ENCODE results near the gene NFKBIA.
A peak's percentile ranks its signal among the peaks of the same experiment; 100 is the strongest.
"Not testable (repeated sequence)": the region's sequence is repeated elsewhere in the genome, so short reads cannot be mapped to it uniquely, and the experiment has no call there.

NFKBIA gene, protein sequence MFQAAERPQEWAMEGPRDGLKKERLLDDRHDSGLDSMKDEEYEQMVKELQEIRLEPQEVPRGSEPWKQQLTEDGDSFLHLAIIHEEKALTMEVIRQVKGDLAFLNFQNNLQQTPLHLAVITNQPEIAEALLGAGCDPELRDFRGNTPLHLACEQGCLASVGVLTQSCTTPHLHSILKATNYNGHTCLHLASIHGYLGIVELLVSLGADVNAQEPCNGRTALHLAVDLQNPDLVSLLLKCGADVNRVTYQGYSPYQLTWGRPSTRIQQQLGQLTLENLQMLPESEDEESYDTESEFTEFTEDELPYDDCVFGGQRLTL

DNA sequence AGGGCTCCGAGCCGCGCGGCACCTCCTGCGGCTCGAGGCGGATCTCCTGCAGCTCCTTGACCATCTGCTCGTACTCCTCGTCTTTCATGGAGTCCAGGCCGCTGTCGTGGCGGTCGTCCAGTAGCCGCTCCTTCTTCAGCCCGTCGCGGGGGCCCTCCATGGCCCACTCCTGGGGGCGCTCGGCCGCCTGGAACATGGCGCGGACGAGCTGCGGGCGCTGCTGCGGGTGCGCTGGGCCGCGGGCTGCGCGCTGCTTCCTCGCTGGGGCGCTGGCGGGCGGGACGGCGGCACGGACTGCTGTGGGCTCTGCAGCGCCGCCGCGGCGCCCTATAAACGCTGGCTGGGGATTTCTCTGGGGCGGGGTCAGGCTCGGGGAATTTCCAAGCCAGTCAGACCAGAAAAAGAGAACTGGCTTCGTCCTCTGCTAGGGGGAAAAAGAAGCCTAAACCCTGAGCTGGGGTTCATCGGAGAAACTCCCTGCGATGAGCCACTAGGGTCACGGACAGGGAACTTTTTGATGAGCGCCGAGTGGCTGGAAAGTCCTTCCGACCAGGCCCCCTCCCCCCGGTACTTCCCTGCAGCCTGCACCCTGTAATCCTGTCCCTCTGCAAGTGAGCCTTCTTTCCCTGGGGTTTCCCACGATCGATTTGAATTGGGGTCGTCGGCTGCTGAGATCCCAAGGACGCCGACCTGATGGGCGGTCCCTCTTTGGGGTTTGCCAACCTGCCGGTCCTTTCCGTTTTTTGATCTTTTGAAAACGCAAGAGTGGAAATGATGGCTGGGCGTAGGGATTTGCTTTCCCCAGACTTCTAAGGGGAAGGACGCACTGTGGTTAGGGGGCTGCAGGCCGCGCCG is at the start of gene NFKBIA:
Gene NFKBIA, minus strand, starts transcription at position 301 of the 855 bp plus-strand sequence. Its CDS starts 105 bp downstream, at position 196.
- DNase-seq (ENCODE audit: low spot score): peak; percentile 83

DNA sequence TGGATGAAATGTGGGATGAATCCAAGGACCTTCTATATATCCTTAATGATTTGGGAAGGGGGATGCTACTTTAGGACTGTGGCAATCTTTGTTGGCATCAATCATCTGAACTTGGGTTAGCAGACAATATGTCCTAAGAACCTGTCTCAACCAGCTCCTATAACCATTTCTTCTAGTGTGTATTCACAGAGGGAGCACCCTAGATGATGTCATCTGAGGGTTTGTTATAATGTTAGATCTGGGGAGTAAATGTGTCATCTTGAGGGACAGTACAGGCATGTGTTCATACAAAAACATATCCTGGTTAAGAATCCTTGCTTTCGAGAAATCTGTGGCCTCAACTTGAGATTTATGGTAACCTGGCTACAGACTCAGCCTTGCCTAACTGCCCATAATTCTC is 41.9 kb upstream of the NFKBIA start:
- no peak for DNase-seq (ENCODE audit: low spot score)

DNA sequence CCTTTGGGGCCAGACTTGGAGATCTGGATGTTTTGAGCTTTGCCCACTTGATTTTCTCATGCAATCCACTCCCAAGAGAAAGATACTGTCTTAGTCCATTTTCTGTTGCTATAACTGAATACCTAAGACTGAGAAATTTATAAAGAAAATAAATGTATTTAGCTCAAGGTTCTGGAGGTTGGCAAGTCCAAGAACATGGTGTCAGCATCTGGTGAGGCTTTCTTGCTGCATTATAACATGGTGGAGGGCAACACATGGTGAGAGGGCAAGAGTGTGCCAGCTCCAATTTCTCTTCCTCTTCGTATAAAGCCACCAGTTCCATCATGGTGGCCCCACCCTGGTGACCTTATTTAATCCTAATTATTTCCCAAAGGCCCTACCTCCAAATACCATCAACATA is 39.6 kb upstream of the NFKBIA start:
- DNase-seq (ENCODE audit: low spot score): no peak

DNA sequence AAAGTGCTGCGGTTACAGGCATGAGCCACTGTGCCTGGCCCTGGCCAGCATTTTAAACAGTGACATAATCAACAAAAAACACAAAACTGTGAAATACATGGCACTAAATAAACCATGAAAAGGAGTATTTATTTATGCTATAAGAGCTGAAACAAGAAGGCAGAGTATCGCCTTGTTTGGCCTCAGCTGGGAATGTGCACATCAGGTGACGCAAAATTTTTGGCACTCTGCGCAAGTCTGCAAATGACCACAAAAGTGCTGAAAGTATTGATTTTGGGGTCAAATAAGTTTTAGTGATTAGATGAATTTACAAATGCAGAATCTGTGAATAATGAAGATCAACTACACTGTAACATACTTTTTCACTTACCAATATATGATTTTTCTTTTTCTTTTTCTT is 36.6 kb upstream of the NFKBIA start:
- DNase-seq (ENCODE audit: low spot score): no peak

DNA sequence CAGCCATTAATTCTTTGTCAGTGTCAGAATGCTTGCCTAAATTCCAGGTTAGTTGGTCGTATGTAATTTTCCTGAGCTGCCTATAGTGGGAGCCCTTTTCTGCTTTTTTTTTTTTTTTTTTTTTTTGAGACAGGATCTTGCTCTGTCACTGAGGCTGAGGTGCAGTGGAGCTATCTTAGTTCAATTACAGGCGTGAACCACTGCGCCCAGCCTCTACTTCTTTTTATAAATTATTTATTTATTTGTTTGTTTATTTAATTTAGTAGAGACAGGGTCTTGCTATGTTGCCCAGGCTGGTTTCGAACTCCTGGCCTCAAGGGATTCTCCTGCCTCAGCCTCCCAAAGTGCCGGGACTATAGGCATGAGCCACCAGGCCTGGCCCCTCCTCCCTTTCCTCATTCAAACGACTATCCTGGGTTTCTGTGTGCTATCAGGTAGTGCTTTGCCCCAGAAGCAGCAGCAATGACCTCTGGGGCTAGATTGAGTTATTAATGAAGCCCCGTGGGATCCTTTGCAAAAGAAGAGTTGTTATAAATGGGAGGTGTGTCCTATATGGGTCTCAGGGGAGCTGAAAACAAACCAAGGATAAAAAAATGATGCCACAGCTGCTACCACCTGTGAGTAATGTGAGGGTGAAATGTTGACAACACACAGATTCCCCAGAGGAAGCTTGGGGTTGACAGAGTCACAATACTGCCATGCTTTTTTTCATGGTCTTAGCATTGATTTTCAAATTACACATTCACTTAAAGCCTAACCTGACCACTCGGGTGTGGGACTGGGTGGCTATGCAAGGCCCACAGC is 34.6 kb upstream of the NFKBIA start:
- peak; percentile 5 for DNase-seq (ENCODE audit: low spot score)

DNA sequence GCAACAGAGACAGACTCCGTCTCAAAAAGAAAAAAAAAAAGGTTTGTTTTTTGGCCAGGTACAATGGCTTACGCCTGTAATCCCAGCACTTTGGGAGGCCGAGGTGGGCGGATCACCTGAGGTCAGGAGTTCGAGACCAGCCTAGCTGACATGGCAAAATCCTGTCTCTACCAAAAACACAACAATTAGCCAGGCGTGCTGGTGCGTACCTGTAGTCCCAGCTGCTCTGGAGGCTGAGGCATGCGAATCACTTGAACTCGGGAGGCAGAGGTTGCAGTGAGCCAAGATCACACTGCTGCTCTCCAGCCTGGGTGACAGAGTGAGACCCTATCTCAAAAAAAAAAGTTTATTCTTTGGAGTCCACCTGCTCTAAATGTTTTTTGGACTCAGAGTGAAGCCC is 33.9 kb upstream of the NFKBIA start:
- not testable (repeated sequence) for DNase-seq (ENCODE audit: low spot score)

DNA sequence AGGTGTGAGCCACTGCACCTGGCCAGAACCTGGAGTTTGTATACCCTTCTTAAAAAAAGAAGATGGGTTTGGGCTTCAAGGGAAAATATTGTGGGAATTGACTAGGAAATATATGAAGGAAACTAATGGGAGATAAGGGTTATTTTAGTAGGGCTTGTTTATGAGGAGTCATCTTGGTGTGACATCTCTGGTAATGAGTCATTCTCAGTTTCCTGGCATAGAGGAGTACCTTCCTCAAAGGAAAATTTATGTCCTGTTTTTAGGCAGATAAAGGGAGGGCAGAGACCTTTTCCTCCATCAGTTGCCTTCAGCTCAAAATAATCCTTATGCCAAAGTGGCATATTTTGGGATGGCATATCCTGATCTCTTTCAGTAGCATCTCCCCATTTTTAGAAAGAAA is 30.6 kb upstream of the NFKBIA start:
- no peak for DNase-seq (ENCODE audit: low spot score)

DNA sequence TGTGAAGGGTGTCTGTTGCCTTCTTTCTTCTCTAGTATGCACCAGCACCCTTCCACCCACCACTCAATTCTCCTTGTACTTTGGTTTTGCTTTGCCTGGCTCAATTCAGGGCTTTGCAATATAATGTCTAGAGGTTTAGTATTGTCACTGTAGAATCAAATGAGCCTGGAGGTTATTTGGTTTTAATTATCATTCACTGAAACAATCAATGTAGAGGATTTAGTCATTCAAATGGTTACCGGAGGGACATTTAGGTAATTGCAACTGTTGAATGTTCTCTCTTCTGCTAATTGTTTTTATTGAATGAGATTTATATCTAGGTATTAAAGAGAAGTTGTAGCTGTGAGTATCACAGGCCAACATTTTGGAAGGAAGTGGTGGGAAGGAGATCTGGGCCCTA is 29.3 kb upstream of the NFKBIA start:
- no peak for DNase-seq (ENCODE audit: low spot score)

DNA sequence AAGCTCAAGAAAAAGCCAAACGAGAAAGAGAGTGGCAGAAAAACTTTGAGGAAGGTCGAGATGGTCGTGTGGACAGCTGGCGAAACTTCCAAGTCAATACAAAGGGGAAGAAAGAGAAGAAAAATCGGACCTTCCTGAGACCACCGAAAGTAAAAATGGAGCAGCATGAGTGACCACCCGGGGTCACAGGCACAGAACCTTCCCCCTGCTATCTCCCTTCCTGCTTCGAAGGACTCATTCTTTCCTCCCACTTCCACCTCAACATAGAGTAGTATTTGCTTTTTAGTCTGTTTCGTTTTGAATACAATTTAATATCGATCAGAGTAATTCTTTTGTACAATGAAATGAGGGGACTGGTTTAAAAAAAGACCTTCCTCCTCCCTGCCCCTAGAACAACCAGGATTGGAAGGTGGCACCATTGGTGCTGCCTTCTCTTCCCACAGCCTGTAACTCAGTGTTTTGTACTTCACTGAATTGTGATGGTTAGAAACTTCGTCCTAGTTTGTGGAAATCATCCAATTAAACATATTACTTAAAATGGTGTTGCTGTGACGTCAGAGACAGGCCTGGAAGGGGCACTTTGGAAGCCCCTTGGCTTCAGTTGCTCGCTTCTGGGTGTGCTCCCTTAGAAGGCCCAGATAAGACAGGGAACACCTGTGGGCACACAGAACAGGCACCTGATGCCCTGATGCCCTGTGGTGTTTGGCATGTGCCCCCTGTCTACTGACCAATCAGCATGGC is 26.1 kb upstream of the NFKBIA start:
- no peak for DNase-seq (ENCODE audit: low spot score)

DNA sequence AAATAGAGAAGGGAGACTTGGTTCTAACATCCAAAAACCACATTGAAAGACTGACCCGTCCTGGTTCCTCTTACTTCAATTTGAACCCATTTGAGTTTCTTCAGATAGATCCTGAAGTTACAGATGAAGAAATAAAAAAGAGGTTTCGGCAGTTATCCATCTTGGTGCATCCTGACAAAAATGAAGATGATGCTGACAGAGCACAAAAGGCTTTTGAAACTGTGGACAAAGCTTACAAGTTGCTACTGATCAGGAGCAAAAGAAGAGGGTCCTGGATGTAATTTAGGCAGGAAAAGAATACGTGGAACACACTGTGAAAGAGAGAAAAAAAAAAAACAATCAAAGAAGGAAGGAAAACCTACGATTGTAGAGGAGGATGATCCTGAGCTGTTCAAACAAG is 25.4 kb upstream of the NFKBIA start:
- DNase-seq (ENCODE audit: low spot score): no peak

DNA sequence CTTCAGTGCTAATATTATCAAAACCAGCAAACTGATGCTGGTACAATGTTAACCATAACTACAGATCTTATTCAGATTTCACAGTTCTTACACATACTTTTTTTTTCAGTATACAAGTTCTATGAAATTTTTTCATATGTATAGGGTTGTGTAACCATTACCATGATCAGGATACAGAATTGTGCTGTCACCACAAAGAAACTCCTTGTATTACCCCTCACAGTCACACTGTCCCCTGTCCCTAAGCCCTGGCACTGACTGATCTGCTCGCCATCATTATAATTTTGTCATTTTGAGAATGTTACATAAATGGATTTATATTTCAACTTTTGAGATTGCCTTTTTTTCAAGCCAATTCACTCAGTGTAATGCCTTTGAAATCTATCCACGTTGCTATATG is 21.3 kb upstream of the NFKBIA start:
- DNase-seq (ENCODE audit: low spot score): no peak

DNA sequence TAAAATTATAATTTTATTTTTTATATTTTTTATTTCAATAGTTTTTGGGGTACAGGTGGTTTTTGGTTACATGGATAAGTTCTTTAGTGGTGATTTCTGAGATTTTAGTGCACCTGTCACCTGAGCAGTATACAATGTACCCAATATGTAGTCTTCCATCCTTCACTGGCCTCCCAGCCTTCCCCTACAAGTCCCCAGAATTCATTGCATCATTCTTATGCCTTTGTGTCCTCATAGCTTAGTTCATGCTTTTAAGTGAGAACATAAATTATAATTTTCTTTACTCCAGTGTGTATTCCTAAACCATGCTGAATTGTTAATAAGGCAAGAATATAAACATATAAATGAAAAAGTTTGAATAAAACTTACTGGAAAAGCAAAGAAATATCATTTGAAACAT is 19.1 kb upstream of the NFKBIA start:
- DNase-seq (ENCODE audit: low spot score): no peak

DNA sequence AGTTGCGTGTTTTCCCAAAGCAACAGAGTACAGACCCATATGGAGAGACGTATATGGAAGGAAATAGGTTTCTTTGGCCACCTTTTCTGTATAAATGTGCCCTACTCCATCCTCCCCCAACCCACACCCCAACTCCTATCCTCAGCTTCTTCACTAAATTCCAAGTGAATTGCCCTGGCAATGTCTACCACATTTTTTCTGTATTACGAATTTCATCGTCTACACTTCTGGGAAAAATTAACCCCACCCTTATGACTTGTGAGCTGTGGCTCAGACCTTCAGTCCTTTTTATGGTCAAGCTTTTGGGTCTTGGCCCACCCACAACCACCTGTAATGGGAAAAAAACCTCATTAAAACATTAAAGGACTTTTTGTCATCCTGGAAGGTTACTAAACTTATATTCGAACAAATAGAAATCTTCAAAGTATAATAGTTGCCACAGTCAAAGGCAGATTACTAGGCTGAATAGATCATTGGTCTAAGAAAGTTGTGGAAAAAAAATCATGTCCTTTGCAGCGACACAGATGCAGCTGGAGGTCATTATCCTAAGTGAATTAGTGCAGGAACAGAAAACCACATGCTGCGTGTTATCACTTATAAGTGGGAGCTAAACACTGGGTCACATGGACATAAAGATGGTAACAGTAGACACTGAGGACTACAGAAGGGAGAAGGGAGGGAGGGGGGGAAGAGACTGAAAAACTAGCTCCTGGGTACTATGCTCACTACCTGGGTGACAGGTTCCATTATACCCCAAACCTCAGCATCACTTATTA is 15.7 kb upstream of the NFKBIA start:
- DNase-seq (ENCODE audit: low spot score): no peak

DNA sequence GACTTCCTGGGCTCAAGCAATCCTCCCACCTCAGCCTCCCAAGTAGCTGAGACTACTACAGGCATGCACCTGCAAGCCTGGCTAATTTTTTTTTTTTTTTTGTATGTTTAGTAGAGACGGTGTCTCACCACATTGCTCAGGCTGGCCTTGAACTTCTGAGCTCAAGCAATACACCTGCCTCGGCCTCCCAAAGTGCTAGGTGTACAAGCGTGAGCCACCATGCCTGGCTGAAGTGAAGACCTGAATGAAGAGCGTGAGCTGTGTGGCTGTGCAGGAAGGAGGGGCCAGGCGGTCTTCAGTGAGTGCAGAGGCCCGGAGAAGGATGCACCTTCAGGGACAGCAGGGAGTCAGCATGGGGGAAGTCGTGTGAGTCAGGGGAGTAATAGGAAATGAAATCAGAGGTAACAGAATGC is 14.9 kb upstream of the NFKBIA start:
- DNase-seq (ENCODE audit: low spot score): no peak

DNA sequence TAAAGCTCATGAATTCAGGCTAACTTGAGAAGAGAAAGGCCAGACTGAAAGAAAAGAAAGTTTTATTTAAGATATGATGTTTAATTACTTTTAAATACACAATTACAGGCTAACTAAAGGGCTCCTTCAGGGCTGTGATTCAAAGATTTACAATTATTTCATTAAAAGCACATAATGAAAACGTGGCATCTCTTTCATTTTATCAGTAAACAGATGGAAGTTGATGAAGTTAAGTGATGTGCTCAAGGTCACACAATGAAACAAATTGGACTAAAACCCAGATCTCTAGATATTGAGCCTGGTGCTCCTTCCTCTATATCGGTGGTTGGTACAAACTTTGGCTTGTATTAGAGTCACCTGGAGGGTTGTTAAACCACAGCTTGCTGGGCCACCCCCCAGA is 13.5 kb upstream of the NFKBIA start:
- no peak for DNase-seq (ENCODE audit: low spot score)

DNA sequence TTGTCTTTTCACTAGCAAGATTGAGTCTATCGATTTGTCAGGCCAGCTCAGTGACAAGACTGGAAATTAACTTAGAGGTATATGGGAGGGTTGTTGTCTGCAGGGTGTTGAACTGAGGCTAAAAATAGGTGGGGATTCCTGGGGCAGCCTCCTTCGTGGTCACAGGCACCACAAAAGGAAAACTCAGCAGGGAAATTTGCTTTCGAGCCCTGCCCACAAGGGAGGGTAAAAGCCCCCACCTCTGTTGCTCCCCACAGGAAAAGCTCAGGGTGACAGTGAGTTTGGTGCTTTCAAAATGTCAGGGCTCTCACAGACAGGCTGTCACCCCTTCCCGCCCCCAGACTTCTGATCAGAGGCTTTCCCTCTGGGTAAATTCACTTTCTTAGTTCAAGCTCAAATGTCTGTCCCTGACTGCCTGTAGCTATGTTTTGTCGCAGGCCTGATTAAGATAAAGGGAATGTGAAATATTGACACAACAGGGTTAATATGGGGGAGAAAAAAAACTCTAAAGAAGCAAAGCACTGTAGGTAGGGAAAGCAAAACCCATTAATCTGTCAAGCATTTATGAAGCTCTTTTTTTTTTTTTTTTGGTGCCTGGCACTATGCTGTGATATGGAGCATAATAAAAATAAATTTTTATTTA is 11.7 kb upstream of the NFKBIA start:
- no peak for DNase-seq (ENCODE audit: low spot score)

DNA sequence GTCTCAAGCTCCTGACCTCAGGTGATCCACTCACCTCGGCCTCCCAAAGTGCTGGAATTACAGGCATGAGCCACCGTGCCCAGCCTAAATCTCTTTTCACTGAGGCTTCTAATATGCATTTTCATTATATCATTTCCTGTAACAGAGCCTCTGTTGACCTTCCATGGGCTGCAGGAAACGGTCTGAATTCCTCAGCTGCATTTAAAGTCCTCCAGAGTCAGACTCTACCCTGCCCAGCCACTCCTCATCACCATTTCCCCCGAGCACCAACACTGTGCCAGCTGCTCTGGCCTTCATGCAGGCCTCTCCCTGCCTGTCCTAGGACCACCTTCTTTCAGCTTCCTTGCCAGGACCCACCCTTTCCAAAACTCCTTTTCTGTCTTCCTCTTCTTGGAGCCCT is 9.8 kb upstream of the NFKBIA start:
- DNase-seq (ENCODE audit: low spot score): no peak

DNA sequence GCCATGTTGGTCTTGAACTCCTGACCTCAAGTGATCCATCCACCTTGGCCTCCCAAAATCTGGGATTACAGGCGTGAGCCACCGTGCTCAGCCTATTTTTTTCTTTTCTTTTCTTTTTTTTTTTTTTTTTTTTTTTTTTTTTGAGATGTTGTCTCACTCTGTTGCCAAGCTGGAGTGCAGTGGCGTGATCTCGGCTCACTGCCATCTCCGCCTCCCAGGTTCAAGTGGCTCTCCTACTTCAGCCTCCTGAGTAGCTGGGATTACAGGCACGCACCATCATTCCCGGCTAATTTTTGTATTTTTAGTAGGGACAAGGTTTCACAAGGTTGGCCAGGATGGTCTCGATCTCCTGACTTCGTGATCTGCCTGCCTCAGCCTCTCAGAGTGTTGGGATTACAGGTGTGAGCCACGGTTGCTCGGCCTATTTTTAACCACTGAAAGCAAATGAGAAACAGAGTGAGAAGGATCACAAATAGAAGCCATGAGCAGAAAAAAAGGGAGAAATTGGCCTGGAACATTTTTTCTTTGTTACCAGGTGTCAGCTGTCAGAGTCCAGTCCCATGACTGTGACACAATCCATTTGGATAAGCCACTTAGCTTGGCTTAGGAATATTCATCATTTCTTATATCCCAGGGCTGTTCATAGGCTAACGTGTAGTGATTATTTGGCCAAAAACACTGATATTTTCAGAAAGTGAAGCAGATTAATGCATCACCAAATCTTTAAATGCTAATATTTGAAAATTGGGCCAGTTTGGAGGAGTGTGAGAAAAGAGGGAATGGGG is 7.9 kb upstream of the NFKBIA start:
- no peak for DNase-seq (ENCODE audit: low spot score)

DNA sequence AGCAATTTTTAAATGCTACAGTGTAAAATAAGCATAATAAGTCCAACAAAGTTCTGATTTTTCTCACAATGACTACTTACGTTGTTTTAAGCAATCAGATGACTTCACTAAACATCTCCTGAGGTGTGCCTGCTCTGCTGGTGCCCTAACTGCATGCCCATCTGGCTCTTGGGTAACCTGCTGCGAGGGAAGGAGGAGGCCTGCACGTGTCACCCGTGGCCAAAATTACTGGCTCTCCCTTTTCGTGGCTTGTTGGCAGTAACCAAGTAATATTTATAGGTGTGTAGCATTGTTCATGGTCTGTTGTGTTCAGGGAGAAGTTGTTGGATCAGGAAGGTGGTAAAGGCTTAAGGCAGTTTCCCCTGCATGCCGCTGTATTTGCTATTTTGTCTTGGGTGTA is 6.3 kb upstream of the NFKBIA start:
- peak; percentile 53 for DNase-seq (ENCODE audit: low spot score)

DNA sequence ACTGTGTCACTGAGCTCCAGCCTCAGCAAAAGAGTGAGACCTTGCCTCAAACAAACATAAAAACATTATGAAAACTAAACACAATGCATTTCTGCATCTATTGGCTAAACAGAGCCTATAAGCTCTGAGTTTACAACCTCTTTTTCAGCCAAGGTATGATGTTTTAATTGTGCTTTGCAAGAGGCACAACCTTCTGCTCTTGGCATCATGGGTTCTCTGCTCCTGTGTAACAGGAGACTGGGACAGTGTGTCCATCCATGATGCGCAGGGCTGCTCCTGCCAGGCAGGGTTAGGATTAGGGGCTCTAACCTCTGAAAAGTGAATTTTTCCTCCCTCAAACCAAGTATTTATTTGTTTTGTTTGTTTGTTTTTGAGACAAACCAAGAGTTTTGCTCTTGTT is 5.0 kb upstream of the NFKBIA start:
- no peak for DNase-seq (ENCODE audit: low spot score)

All from cerebellar cortex (tissue), 1 donor.